Measurements from ENCODE around the gene TRIM47. TPM values are rescaled to one million over a fixed set of nuclear protein-coding genes. Genes with fewer than 3 reads are reported as not detected.

The TRIM47 gene
- total RNA-seq, 1 experiment from 2014 or later: 6.9 TPM

DNA sequence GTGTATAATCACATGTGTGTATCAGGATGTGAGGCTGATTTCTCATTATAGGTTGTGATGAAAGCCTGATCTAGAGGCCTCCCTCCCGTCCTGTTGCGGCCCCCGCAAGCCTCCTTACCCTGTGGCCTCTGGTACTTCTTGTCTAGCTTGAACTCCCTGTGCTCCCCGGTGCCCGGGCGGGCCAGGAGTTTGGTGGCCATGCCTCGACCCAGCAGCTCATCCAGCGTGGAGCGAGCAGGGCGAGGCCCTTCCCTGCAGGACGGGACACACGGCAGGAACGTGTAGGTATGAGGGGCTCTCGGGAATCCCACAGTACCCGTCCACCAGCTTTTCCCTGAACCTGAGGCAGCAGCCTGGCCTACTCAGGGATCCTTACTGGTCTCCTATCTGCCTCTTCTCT lies 47.5 kb upstream of the TRIM47 start:
- no peak overlapping the region for H3K56ac ChIP-seq (ENCODE audit: insufficient read length, low read depth, low read length)
- DNase-seq: no peak
- no CpG with 5 or more reads among the region's 15 CpGs for WGBS (ENCODE audit: extremely low coverage, insufficient read length, low lambda C conversion rate)

More for the DNA sequence above, 47.5 kb upstream of the TRIM47 start:
- Histone ChIP-seq H2BK20ac (ENCODE audit: low read depth, low read length, poor library complexity, severe bottlenecking) (no peak overlapping the region), H3K23ac (ENCODE audit: insufficient read length, low read depth, low read length) (no peak overlapping the region), H2BK120ac (ENCODE audit: low read depth, low read length, poor library complexity, severe bottlenecking) (no peak overlapping the region), H2BK15ac (ENCODE audit: low read depth, low read length) (no peak overlapping the region), H3K4me2 (ENCODE audit: insufficient read depth, insufficient read length, low read length) (no peak overlapping the region), H3K9me3 (ENCODE audit: control insufficient read depth, low read depth, low read length) (no peaks in the 10 kb centered on the region), H3K79me2 (ENCODE audit: insufficient read depth, low read length) (no peaks in the 10 kb centered on the region), H4K5ac (ENCODE audit: insufficient read length, low read depth, low read length) (no peak overlapping the region), H4K20me1 (ENCODE audit: control insufficient read depth, insufficient read depth, insufficient read length) (no peaks in the 10 kb centered on the region), H3K4me1 (ENCODE audit: insufficient read depth, low read length) (no peaks in the 10 kb centered on the region), H2BK5ac (ENCODE audit: insufficient read length, low read length) (no peak overlapping the region), H3K14ac (ENCODE audit: insufficient read depth, low read length) (no peak overlapping the region), H3K27ac (ENCODE audit: insufficient read length, low read depth, low read length) (no peak overlapping the region), H3T11ph (ENCODE audit: low read length) (no peak overlapping the region), H4K8ac (replicated peaks; ENCODE audit: insufficient read length, low read depth, low read length) (no peak overlapping the region), H2AK5ac (ENCODE audit: insufficient read length, low read length) (no peak overlapping the region), H3K4ac (ENCODE audit: low read depth, low read length) (no peak overlapping the region), H3K79me1 (ENCODE audit: insufficient read depth, low read depth, low read length, poor library complexity, severe bottlenecking) (no peaks in the 10 kb centered on the region), H2AFZ (ENCODE audit: low read length) (no peak overlapping the region), H3K23me2 (ENCODE audit: insufficient read length, low read depth, low read length, poor library complexity, severe bottlenecking) (no peaks in the 10 kb centered on the region), H2BK12ac (ENCODE audit: insufficient read length, low read depth, low read length) (no peak overlapping the region), H4K91ac (ENCODE audit: insufficient read length, low read depth, low read length) (no peak overlapping the region), H3K27me3 (ENCODE audit: insufficient read depth, low read length) (no peaks in the 10 kb centered on the region), H3K9ac (ENCODE audit: extremely low read depth, insufficient read length, low read length) (no peak overlapping the region), H3K18ac (ENCODE audit: insufficient read length, low read depth, low read length) (no peak overlapping the region)
- H3K27me3 Mint-ChIP-seq (ENCODE audit: low read depth): no peaks in the 10 kb centered on the region
- no peaks in the 10 kb centered on the region for H3K9me3 Mint-ChIP-seq
- H3K4me1 Mint-ChIP-seq: no peaks in the 10 kb centered on the region
- TF ChIP-seq, protein P1, sequence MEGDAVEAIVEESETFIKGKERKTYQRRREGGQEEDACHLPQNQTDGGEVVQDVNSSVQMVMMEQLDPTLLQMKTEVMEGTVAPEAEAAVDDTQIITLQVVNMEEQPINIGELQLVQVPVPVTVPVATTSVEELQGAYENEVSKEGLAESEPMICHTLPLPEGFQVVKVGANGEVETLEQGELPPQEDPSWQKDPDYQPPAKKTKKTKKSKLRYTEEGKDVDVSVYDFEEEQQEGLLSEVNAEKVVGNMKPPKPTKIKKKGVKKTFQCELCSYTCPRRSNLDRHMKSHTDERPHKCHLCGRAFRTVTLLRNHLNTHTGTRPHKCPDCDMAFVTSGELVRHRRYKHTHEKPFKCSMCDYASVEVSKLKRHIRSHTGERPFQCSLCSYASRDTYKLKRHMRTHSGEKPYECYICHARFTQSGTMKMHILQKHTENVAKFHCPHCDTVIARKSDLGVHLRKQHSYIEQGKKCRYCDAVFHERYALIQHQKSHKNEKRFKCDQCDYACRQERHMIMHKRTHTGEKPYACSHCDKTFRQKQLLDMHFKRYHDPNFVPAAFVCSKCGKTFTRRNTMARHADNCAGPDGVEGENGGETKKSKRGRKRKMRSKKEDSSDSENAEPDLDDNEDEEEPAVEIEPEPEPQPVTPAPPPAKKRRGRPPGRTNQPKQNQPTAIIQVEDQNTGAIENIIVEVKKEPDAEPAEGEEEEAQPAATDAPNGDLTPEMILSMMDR (conservative IDR thresholded peaks at IDR 0.05): no peak
- no peak overlapping the region for H3K27ac Mint-ChIP-seq
- H3K4me3 Mint-ChIP-seq: no peak overlapping the region
- H3K36me3 Mint-ChIP-seq (ENCODE audit: insufficient read depth in 1 of 3, low read depth in 3 of 3): peaks cover 2 to 20% (median 8%) of the 10 kb centered on the region in 3 experiments; a peak in 5 of 7 replicates

All from H9 (cell line).